ENCODE data around the gene UBR1. TPM values are rescaled to one million over a fixed set of nuclear protein-coding genes. Genes with fewer than 3 reads are reported as not detected.
A peak's percentile ranks its signal among the peaks of the same experiment; 100 is the strongest.

UBR1 gene
- 10 to 100 TPM; 54.3 to 70.5 (median 61.4) TPM for total RNA-seq
- 71.9 TPM for total RNA-seq (2013)

DNA sequence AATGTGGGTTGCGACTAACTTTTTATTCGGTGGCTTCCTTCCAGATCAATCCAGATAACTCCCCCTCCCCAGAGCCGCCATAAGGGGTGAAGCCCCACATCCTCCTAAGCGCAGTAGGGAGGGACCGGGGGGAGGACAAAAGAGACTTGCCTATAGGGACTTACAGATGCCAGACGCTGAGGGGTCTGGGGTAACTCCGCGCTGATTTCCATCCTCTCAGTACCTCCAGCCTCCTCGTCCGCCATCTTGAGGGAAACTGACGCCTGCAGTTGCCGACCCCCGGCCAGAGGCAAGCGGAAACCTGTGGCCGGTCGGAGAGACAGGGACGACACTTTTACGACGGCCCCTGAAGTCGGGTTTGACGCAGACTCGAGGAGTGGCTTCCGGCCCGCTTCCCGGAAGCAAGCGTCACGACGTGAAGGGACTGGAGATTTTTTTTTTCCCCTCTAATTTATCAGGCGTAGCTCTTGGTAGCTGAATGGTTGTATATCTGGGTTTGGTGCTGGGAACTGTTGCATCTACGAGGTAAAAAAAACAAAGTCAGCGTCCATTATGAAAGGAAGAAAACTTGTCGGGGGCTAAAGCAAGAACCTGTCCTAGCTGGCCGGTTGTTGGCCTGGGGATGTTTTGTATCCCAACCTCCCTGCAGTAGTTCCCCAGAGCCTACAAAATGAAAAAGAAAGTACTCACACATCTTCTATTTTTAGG lies at the start of gene UBR1:
Gene UBR1 (minus strand): TSS at position 261 of the 708 bp plus-strand sequence. CDS start 16 bp downstream, at position 245.
- peak within 1 kb of the TSS; percentile 99 to 100 for H3K27ac Mint-ChIP-seq

DNA sequence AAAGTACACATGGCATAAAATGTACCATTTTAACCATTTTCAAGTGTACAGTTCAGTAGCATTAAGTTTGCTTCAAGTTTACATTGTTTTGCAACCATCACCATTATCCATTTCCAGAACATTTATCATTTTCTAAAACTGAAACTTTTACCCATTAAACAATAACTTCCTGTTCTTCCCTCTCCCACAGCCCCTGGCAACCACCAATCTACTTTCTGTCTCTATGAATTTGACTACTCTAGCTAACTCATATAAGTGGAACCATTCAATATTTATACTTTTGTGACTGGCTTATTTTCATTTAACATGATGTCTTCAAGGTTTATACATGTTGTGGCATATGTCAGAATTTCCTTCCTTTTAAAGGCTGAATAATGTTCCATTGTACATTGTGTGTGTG lies 47.4 kb upstream of the UBR1 start:
- H3K27me3 ChIP-seq (ENCODE audit: control insufficient read depth, insufficient read depth, low read length), result no peaks in the 10 kb centered on the region
- H3K4me1 Mint-ChIP-seq, result peaks cover 15 to 17% of the 10 kb centered on the region in 2 donors
- H3K4me3 ChIP-seq (ENCODE audit: low read length), result no peak overlapping the region
- peaks cover 71% of the 10 kb centered on the region for H3K36me3 ChIP-seq (ENCODE audit: control insufficient read depth, insufficient read depth, low read length)
- peak overlapping the region in 1 of 2 donors; percentile 5 for H3K27ac Mint-ChIP-seq
- no peaks in the 10 kb centered on the region for H3K27me3 Mint-ChIP-seq (ENCODE audit: low read depth in 2 of 2)
- H3K4me1 ChIP-seq (ENCODE audit: control insufficient read depth, insufficient read depth, low read length), result no peaks in the 10 kb centered on the region
- ATAC-seq (no peak), DNase-seq (no peak)
- no peaks in the 10 kb centered on the region for H3K9me3 Mint-ChIP-seq
- no peaks in the 10 kb centered on the region for H3K9me3 ChIP-seq (ENCODE audit: control insufficient read depth, insufficient read depth, low read length)
- no peak overlapping the region for H3K4me3 Mint-ChIP-seq
- intact Hi-C loops (cut with micrococcal nuclease), result no loop called here
- TF ChIP-seq, protein P1, sequence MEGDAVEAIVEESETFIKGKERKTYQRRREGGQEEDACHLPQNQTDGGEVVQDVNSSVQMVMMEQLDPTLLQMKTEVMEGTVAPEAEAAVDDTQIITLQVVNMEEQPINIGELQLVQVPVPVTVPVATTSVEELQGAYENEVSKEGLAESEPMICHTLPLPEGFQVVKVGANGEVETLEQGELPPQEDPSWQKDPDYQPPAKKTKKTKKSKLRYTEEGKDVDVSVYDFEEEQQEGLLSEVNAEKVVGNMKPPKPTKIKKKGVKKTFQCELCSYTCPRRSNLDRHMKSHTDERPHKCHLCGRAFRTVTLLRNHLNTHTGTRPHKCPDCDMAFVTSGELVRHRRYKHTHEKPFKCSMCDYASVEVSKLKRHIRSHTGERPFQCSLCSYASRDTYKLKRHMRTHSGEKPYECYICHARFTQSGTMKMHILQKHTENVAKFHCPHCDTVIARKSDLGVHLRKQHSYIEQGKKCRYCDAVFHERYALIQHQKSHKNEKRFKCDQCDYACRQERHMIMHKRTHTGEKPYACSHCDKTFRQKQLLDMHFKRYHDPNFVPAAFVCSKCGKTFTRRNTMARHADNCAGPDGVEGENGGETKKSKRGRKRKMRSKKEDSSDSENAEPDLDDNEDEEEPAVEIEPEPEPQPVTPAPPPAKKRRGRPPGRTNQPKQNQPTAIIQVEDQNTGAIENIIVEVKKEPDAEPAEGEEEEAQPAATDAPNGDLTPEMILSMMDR (IDR thresholded peaks at IDR 0.05), result no peak
- H3K27ac ChIP-seq (ENCODE audit: low read length), result no peak overlapping the region
- H3K36me3 Mint-ChIP-seq, result peaks cover 15% of the 10 kb centered on the region

More for the DNA sequence above, at the start of gene UBR1:
- no peaks in the 10 kb centered on the region for H3K36me3 Mint-ChIP-seq
- no peaks in the 10 kb centered on the region for H3K27me3 ChIP-seq (ENCODE audit: control insufficient read depth, insufficient read depth, low read length)
- DNase-seq (peak; percentile 83 to 95), ATAC-seq (peak; percentile 93 to 97 (median 95))
- peak within 1 kb of the TSS; percentile 95 for H3K27ac ChIP-seq (ENCODE audit: low read length)
- intact Hi-C loops (cut with micrococcal nuclease), result loop anchor here (1.0 to 5.0 kb wide), 2 partner anchors 27 to 81 kb away; partner anchors contain the start of genes CCNDBP1 and TMEM62
- peaks cover 51 to 52% of the 10 kb centered on the region in 2 donors for H3K4me1 Mint-ChIP-seq
- H3K4me3 ChIP-seq (ENCODE audit: low read length), result peak within 1 kb of the TSS; percentile 74
- 0% methylated on average over 32 of the region's 33 CpGs for WGBS (ENCODE audit: insufficient coverage)
- H3K9me3 ChIP-seq (ENCODE audit: control insufficient read depth, insufficient read depth, low read length), result no peaks in the 10 kb centered on the region
- TF ChIP-seq, protein P1 (IDR thresholded peaks at IDR 0.05), result no peak
- H3K9me3 Mint-ChIP-seq, result no peaks in the 10 kb centered on the region
- H3K36me3 ChIP-seq (ENCODE audit: control insufficient read depth, insufficient read depth, low read length), result peaks cover 6% of the 10 kb centered on the region
- H3K4me3 Mint-ChIP-seq, result peak within 1 kb of the TSS; percentile 98
- H3K27me3 Mint-ChIP-seq (ENCODE audit: low read depth in 2 of 2), result peaks cover 2 to 6% of the 10 kb centered on the region in 2 donors
- peaks cover 16% of the 10 kb centered on the region for H3K4me1 ChIP-seq (ENCODE audit: control insufficient read depth, insufficient read depth, low read length)

DNA sequence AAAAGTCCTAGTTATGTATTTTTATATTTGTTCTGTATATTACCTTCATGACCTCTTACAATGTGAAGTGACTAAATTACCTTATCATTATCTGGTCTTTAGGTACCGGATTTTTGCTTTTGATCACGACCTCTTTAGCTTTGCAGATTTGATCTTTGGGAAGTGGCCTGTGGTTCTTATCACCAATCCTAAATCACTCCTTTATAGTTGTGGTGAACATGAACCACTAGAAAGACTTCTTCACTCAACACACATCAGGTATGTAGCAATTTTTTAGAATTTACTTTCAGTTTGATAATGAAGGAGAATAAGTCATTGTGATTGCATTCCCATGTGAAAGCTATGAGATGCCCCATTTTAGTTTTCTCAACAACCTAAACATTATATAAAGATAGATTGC lies 45.9 kb upstream of the UBR1 start:
- H3K27ac ChIP-seq (ENCODE audit: low read length), result no peak overlapping the region
- peak in 2 of 3 donors; percentile 44 to 67 for ATAC-seq
- no peak overlapping the region for H3K4me3 Mint-ChIP-seq
- H3K9me3 Mint-ChIP-seq, result no peaks in the 10 kb centered on the region
- H3K9me3 ChIP-seq (ENCODE audit: control insufficient read depth, insufficient read depth, low read length), result no peaks in the 10 kb centered on the region
- intact Hi-C loops (cut with micrococcal nuclease), result no loop called here
- H3K4me1 Mint-ChIP-seq, result peaks cover 13 to 15% of the 10 kb centered on the region in 2 donors
- no peaks in the 10 kb centered on the region for H3K27me3 ChIP-seq (ENCODE audit: control insufficient read depth, insufficient read depth, low read length)
- H3K36me3 Mint-ChIP-seq, result peaks cover 15% of the 10 kb centered on the region
- DNase-seq, result peak in 1 of 2 donors; percentile 68
- WGBS (ENCODE audit: insufficient coverage), result 47% methylated on average over 2 of the region's 2 CpGs
- peak overlapping the region in 1 of 2 donors; percentile 73 for H3K27ac Mint-ChIP-seq
- TF ChIP-seq, protein P1 (IDR thresholded peaks at IDR 0.05), result no peak
- no peaks in the 10 kb centered on the region for H3K4me1 ChIP-seq (ENCODE audit: control insufficient read depth, insufficient read depth, low read length)
- peaks cover 78% of the 10 kb centered on the region for H3K36me3 ChIP-seq (ENCODE audit: control insufficient read depth, insufficient read depth, low read length)
- H3K4me3 ChIP-seq (ENCODE audit: low read length), result no peak overlapping the region
- H3K27me3 Mint-ChIP-seq (ENCODE audit: low read depth in 2 of 2), result no peaks in the 10 kb centered on the region
